NCI-H2081 (cell line): Measurements from ENCODE around the gene JAML.

Experiments
- DNase-seq, 2 experiments: peaks; one replicate each; lab custom pipeline; 2025; lab: John Stamatoyannopoulos, UW

The JAML gene

GRCh38 chr11:118167906-118168305 is 56.9 kb downstream of the JAML start:
- no peak for DNase-seq

GRCh38 chr11:118167253-118167652 is 57.6 kb downstream of the JAML start:
- no peak for DNase-seq

- no peak for DNase-seq
Measured at GRCh38 chr11:118166641-118167040, 58.2 kb downstream of the JAML start.

- DNase-seq = no peak
Measured at GRCh38 chr11:118164885-118165284, 59.9 kb downstream of the JAML start.

- no peak for DNase-seq
Measured at GRCh38 chr11:118163494-118163893, 61.3 kb downstream of the JAML start.

- DNase-seq = no peak
Measured at GRCh38 chr11:118162846-118163245, 62.0 kb downstream of the JAML start.

GRCh38 chr11:118161786-118162185 is 63.0 kb downstream of the JAML start:
- no peak for DNase-seq

GRCh38 chr11:118157186-118157895 is 67.5 kb downstream of the JAML start:
- no peak for DNase-seq

GRCh38 chr11:118156531-118157185 is 68.2 kb downstream of the JAML start:
- peak; percentile 20 to 46 for DNase-seq

- no peak for DNase-seq
Measured at GRCh38 chr11:118155776-118156530, 68.9 kb downstream of the JAML start.

GRCh38 chr11:118154641-118155040 is 70.2 kb downstream of the JAML start:
- no peak for DNase-seq

- no peak for DNase-seq
Measured at GRCh38 chr11:118153976-118154375, 70.8 kb downstream of the JAML start.

GRCh38 chr11:118153516-118153915 is 71.3 kb downstream of the JAML start:
- no peak for DNase-seq

- DNase-seq = peak; percentile 58 to 68
Measured at GRCh38 chr11:118152552-118153471, 72.0 kb downstream of the JAML start, which contains the start of gene SCN4B. Gene SCN4B, minus strand, starts transcription at chr11:118152823. Its CDS starts 150 bp downstream, at chr11:118152673.

- no peak for DNase-seq
Measured at GRCh38 chr11:118152020-118152551, 72.7 kb downstream of the JAML start.

- DNase-seq = no peak
Measured at GRCh38 chr11:118151431-118151830, 73.4 kb downstream of the JAML start.

GRCh38 chr11:118149493-118149892 is 75.3 kb downstream of the JAML start:
- no peak for DNase-seq

GRCh38 chr11:118148856-118149255 is 76.0 kb downstream of the JAML start:
- no peak for DNase-seq

- no peak for DNase-seq
Measured at GRCh38 chr11:118148240-118148639, 76.6 kb downstream of the JAML start.

GRCh38 chr11:118147502-118147901 is 77.3 kb downstream of the JAML start:
- no peak for DNase-seq

GRCh38 chr11:118146554-118146953 is 78.3 kb downstream of the JAML start:
- no peak for DNase-seq
